Ishikawa (cell line): ENCODE results near the gene YWHAH.

Experiments
- CEBPB ChIP-seq: IDR thresholded peaks from 2 replicates; pipeline ENCODE4 v1.6.1; 2012
- CREB1 ChIP-seq: IDR thresholded peaks from 2 replicates; pipeline ENCODE4 v1.6.1; 2012; ENCODE audit warnings: low read depth
- EGR1 ChIP-seq: IDR thresholded peaks from 2 replicates; pipeline ENCODE4 v1.6.1; 2012
- EP300 ChIP-seq: IDR thresholded peaks from 2 replicates; pipeline ENCODE4 v1.6.1; 2012; ENCODE audit warnings: borderline replicate concordance
- FOXM1 ChIP-seq: IDR thresholded peaks from 2 replicates; pipeline ENCODE4 v1.6.1; 2012; ENCODE audit warnings: low read depth, borderline replicate concordance
- MAX ChIP-seq: IDR thresholded peaks from 2 replicates; pipeline ENCODE4 v1.6.1; 2012
- NFIC ChIP-seq: IDR thresholded peaks from 2 replicates; pipeline ENCODE4 v1.6.1; 2012
- RAD21 ChIP-seq: IDR thresholded peaks from 2 replicates; pipeline ENCODE4 v1.6.1; 2012; ENCODE audit warnings: low read depth
- REST ChIP-seq: IDR thresholded peaks from 2 replicates; pipeline ENCODE4 v1.6.1; 2012; ENCODE audit warnings: low read depth, mild to moderate bottlenecking
- TAF1 ChIP-seq: IDR thresholded peaks from 2 replicates; pipeline ENCODE4 v1.6.1; 2012; ENCODE audit warnings: low read depth, mild to moderate bottlenecking
- TCF12 ChIP-seq: IDR thresholded peaks from 2 replicates; pipeline ENCODE4 v1.6.1; 2012; ENCODE audit warnings: low read depth
- TEAD4 ChIP-seq: IDR thresholded peaks from 2 replicates; pipeline ENCODE4 v1.6.1; 2012
- USF1 ChIP-seq: IDR thresholded peaks from 2 replicates; pipeline ENCODE4 v1.6.1; 2012
- YY1 ChIP-seq: IDR thresholded peaks from 2 replicates; pipeline ENCODE4 v1.6.1; 2012; ENCODE audit warnings: low read depth
- ZBTB7A ChIP-seq: IDR thresholded peaks from 2 replicates; pipeline ENCODE4 v1.6.1; 2012; ENCODE audit warnings: low read depth

Gene YWHAH

GRCh38 chr22:31943978-31944699 is at the start of gene YWHAH:
TSS of gene YWHAH (plus strand) at chr22:31944535. CDS start at chr22:31944734, 199 bp downstream.
- peak; percentile 78; the same call in 1 of the 2 replicates for TF ChIP-seq MAX
- peak; percentile 23; the same call in 1 of the 2 replicates for TF ChIP-seq USF1
- peak; percentile 46 for TF ChIP-seq TAF1
- TF ChIP-seq YY1: peak; percentile 71; the same call in 1 of the 2 replicates
- TF ChIP-seq ZBTB7A: no peak

GRCh38 chr22:31895411-31896123 is 48.8 kb upstream of the YWHAH start:
- TF ChIP-seq TCF12: no peak
- TF ChIP-seq NFIC: no peak

GRCh38 chr22:31896472-31896871 is 47.9 kb upstream of the YWHAH start:
- TF ChIP-seq YY1 (no peak), EGR1 (no peak), CREB1 (no peak), NFIC (no peak), EP300 (no peak), USF1 (no peak), CEBPB (no peak), MAX (no peak), REST (no peak), FOXM1 (no peak), RAD21 (no peak), TCF12 (no peak), TEAD4 (no peak), ZBTB7A (no peak), TAF1 (no peak)

- TF ChIP-seq TCF12 (no peak), TEAD4 (no peak), FOXM1 (no peak), MAX (no peak), ZBTB7A (no peak), EGR1 (no peak), EP300 (no peak), REST (no peak), NFIC (no peak), YY1 (no peak), CEBPB (no peak), TAF1 (no peak), RAD21 (no peak), USF1 (no peak), CREB1 (no peak)
These were observed 46.2 kb upstream of the YWHAH start for GRCh38 chr22:31897842-31898805.
